GM19372 (cell line): ENCODE measurements around the gene SLC13A2.

Experiments
- ATAC-seq: cut with Tn5 transposase; IDR thresholded peaks from one replicate; pipeline ENCODE4 v1.9.1; 2021; ENCODE audit warnings: mild to moderate bottlenecking, low read depth, moderate library complexity; ENCODE audit not compliant: unreplicated experiment

The SLC13A2 gene

GRCh38 chr17:28532050-28532960 is 58.9 kb downstream of the SLC13A2 start:
- no peak for ATAC-seq

- no peak for ATAC-seq
Measured at GRCh38 chr17:28533091-28533807, 59.8 kb downstream of the SLC13A2 start.

- ATAC-seq, result no peak
Measured at GRCh38 chr17:28534740-28535375, 61.4 kb downstream of the SLC13A2 start.

GRCh38 chr17:28536532-28537218 is 63.2 kb downstream of the SLC13A2 start:
- ATAC-seq, result no peak

GRCh38 chr17:28537219-28537610 is 63.8 kb downstream of the SLC13A2 start:
- ATAC-seq, result no peak

- ATAC-seq, result no peak
Measured at GRCh38 chr17:28538296-28538895, 65.0 kb downstream of the SLC13A2 start.

GRCh38 chr17:28540231-28540630 is 66.8 kb downstream of the SLC13A2 start:
- ATAC-seq, result no peak

GRCh38 chr17:28541439-28541838 is 68.0 kb downstream of the SLC13A2 start:
- no peak for ATAC-seq

GRCh38 chr17:28544402-28545140 is 71.1 kb downstream of the SLC13A2 start:
- no peak for ATAC-seq

- ATAC-seq, result no peak
Measured at GRCh38 chr17:28545141-28545503, 71.7 kb downstream of the SLC13A2 start.

- ATAC-seq, result no peak
Measured at GRCh38 chr17:28545787-28546415, 72.5 kb downstream of the SLC13A2 start.

- no peak for ATAC-seq
Measured at GRCh38 chr17:28547096-28547622, 73.7 kb downstream of the SLC13A2 start.
